ENCODE results near the gene KCNIP1.
"Not testable (repeated sequence)": the region's sequence is repeated elsewhere in the genome, so short reads cannot be mapped to it uniquely, and the experiment has no call there.

Gene KCNIP1

DNA sequence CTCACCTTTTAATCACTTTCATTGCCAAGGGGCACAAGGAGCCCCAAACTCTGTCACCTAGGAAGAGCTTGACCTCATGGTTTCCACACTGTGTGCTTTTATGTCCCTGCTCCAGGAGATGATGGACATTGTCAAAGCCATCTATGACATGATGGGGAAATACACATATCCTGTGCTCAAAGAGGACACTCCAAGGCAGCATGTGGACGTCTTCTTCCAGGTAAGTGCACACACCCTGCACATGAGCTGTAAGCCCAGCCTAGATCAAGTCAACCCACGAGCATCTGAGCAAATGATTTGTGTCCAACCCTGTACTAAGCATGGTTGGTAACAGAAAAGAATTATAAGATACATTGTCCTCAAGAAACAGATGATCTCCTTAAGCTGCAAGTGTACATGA lies 228.9 kb downstream of the KCNIP1 start:
- no peak for DNase-seq

DNA sequence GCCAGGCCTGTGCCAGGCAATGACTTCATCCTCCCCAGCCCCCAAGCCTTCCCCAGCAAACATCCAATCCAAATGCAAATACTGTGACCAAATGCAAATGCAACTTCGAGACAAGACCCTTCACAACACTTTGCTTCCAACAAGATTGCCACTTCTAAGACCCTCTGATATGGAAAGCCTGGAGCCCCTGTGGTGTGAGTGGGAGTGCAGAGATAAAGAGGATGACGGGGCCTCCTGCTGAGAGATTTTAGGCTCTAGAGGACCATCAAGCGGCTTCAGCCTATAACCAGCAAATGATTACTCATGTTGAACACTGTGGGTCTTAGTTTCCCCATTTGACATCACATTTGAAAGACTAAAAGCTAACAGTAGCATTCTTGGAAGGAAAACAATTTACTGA lies 233.1 kb downstream of the KCNIP1 start:
- no peak for DNase-seq

DNA sequence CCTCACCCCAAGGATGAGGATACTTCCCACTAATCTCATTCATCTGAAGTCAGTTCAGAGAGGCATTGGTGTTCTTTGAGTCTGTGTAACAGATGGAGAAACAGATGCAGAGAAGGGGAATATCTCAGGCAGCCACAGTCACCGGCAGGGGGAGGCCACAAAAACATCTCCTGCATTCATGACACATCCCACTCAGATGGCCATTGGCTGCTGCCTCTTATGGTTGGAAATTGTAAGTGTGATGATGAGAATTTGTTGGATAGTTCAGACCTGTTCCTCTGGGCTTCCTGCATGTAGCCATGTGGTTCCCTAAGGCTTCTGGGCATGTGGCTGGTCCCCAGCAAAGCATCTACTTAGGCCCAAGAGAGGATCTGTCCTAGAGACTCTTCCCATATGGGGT lies 233.8 kb downstream of the KCNIP1 start:
- no peak for DNase-seq

DNA sequence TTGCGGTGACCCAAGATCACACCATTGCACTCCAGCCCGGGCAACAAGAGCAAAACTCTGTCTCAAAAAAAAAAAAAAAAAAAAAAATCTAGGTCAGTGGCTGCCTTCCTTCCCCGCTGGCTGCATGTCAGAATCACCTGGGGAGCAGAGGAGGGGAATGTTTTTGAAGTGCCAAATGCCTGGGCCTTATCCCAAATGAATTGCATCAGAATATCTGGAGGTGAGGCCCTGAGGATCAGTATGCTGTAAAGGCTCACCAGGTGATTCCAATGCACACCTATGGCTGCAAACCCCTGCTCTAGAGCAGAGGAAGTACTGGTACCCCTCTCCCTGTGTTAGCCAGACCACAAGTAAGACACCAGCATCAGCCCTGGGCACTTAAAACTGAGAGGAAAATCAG lies 235.0 kb downstream of the KCNIP1 start:
- no peak for DNase-seq

DNA sequence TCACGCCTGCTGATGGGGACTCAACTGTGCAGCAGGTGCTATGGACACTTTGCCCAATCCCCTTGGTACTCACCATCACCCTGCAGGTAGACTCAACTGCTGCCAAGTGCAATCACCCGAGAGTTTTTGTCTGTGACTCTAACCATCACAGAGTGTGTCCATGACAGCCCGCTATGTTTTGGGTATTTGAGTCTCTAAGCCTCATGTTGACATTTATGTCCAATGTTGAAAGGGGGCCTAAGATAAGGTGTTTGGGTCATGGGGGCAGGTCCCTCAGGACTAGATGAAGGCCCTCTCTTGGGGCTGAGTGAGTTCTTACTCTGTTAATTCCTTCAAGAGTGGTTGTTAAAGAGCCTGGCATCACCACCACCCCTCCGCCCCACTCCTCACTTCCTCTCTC lies 235.6 kb downstream of the KCNIP1 start:
- no peak for DNase-seq

DNA sequence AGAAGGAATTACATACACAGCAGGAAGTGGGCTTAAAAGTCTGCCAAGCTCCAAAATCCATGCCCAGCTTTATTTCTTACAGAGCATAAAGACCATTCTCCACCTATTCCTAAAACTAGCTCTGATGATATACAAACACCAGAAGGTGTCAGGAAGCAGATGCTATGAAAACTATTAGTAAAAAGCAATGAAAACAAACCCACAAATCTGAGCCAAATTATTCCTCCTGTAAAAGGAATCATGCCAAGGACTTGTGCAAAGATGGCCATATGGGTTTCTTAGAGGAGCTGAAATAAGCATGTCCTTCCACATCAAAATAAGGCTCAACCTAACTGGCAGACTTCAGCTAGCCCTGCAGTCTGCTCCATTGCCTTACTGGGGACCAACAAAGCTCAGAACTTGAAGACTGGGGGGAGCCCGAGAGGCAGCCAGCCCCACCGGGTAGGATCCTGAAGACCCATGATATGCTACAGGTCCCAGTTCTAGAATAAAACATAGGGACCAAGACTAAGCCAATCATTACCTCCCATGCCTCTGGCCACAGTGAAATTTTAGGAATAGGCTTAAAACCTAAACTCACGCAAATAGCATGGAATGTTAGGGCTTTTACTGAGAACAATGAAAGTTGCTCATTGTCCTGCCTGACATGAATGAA lies 236.9 kb downstream of the KCNIP1 start:
- no peak for DNase-seq

DNA sequence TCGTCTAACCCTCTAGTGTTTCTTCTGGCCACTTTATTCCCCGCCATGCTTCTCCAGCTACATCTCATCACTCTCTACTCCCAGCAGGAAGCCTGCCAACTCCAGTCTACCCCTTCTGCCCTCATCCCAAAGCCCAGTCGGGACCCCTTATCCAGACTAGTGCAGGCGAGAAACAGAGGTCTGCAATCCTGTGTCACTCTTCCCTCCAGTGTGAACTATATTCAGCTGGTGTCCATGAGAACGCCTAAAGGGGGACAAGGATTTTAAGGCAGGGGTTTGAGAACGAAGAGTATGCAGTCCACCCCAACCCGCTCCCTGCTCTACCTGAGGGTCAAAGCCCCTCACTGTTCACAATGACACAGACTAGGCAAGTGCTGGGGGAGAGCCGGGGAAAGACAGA lies 238.0 kb downstream of the KCNIP1 start:
- DNase-seq, result no peak

DNA sequence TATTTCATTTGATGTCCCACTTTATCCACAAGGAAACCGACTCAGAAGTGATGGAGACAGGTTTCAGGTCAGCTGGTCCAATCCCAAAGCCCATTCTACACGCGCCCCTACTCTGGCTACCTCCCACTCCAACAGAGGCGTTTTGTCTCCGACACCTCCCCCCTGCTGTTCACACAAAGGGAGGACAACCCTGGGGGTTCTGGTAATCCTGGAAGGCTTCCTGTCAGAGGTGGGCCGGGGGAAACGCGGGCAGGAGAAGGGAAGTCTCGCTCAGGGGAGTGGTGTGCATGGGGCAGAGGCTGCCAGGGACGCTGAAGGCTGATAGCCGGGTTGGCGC lies 240.0 kb downstream of the KCNIP1 start:
- no peak for DNase-seq

DNA sequence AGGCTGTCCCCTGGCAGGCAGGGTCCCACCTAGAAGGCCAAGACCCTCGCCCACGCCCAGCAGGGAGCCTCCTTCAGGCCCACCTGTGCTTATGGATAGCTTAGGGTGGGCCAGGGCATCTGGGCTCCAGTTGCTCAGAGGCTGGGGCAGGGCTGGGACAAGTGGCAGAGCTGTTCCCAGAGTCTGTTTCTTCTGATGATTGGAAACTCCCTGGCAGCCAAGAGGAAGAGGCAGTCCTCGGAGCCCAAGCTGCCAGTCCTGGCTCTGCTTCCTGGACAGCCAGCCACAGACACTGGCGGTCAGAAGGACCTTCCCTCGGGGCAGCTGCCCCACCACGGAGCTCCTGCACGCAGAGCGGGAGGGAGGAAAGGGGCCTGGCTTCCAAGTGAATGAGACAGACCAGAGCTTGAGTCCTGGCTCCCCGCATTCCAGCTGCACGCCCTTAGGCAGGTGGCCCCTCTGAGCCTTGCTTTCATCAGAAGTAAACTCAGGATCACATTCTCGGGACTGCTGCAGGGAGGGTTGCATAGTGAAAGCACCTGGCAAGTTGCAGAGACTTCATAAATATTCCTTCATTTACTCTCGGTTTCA lies 241.8 kb downstream of the KCNIP1 start:
- no peak for DNase-seq

DNA sequence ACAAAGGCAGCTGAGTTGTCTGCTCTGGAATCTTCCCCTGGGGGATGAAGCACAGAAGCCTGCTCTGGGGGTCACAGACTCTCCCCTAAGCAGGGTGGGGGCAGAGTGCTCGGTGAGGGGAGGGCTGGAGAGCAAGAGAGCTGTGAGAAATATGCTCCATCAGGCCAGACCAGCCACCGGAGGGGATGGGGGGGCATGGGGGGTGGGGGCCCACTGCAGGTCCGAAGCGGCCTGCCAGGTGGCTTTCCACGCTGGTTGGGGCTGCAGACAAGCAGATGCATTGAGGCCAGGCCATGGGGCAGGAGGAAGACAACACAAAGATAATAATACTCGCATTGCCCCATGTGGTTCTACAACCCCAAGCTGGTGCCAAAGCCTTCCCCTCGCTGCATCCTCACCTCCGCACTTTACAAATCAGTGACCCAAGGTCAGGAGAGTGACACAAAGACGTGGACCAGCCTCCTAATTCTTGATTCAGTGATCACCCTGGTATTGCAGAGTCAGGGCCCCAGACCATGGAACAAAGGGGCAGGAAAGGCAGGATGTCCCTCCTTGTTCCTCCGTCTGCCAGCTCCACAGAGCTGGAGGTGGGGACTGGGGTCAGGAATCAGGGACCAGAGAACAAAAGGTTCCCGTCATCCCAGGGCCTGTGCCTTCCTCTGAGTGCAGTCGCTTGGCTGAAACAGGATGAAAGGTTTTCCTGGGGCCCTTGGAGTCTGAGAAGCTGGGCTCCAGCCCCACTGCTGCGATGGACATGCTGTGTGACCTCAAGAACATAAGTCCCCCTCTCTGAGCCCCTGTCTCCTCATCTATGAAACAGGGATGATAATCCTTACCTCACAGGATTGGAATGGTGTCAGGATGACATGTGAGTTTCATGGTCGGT lies 242.5 kb downstream of the KCNIP1 start:
- DNase-seq, result no peak

DNA sequence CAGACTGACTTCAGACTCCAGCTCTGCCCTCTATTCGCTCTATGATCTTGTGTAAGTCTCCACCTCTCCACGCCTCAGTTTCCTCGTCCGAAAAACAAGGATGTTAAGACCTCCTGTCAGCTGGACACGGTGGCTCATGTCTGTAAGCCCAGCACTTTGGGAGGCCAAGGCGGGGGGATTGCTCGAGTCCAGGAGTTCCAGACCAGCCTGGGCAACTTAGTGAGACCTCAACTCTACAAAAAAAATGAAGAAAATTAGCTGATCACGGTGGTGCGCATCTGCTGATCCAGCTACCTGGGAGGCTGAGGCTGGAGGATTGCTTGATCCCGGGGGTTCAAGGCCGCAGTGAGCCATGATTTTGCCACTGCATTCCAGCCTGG lies 243.1 kb downstream of the KCNIP1 start:
- DNase-seq, result no peak

DNA sequence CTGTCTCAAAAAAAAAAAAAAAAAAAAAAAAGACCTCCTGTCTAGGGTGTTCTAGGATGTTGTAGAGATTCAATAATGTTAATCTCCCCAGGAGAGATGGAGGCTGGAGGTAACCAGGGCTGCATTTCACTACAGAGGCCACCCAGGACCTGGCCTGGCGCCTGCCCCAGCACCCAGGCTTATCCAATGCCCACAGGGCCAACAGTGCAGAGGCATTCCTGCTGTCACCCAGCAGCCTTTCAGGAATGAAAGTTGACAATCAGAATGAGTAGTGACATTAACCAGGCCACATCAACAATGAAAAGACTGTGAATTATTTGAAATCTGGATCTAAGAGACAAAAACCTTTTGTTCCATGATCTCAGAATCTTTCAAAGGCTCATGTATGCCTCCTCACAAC lies 243.5 kb downstream of the KCNIP1 start:
- DNase-seq, result no peak

DNA sequence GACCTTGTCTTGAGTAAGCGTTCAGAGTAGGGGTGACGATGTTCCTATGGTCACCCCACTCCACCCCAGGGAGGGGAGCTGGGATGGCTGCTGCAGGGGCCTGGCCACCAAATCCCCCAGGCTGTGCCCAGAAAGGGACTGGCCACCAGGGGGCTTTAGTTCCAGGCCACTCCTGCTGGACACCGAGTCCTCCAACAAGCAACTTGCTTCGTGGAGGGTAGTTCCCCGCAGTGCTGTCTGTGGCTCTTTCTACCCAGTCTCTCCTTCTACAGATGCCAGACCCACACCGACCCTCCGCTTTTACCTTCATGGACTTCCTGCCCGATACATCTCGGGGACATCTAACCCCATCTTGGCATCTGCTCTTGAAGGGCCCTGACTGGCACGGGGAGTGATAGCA lies 244.0 kb downstream of the KCNIP1 start:
- no peak for DNase-seq

DNA sequence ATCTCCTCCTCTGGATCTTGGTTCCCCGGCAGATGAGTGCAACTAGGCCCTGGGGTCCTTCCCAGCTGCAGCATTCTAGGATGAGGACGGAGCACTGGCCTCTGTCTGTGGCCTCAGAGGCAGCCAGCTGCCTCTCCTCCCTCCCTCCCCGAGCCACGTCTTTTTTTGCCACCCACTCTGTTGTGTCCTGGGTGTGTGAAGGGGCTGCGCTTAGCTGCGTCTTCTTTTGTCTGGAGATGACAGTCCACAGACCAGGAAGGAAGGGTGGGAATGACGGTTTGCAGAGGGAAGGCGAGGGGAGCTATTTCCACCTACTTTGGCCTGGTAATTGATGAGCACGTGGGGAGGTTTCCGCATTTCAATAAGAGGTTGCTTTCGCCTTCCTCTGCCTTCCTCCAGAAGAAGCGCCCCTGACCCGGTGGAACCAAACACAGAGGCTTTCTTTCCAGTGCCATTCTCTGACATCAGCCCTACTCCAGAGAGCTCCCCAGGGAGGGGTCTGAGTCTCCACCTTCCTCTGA lies 245.2 kb downstream of the KCNIP1 start:
- no peak for DNase-seq

DNA sequence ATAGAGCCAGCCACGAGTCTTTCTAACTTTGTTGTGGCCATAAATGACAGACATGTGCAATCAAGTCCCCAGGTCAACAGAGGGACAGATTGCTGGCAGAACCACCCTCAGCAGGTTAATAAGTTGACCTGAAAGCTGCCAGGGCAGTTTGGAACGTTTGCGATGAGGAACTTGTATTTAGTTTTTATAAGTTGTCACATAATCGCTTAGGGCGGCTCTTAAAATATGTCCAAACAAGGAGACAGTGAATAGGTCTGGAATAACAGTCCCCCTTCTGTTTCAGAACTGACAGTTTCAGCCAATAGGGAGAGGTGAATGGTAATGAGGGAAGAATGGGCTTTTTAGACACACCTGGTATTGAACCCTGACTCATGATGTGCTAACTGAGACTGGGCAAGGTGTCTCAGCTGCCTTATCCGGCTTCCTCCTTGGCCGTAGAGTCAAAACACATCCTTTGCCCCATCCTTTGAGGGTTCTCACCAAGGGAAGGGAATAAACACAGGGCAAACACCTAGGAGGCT lies 246.2 kb downstream of the KCNIP1 start:
- no peak for DNase-seq

DNA sequence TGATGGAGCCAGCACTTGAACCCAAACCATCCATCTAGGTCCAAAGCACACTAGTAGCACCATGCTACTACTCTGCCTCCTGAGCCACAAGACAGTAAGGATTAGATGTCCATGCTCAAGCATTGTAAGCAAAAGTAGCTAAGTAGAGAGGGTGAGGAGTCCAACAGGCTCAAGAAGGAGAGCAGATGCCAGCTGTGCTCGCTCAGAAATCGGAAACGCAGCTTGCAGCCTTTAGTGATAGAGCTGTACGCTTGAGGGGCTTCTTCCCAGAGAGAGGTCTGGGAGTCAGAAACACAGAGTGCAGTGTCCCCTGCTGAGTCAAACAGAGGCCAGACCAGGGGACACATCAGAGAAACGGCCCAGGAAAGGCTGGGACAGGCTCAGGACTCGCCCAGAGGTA lies 247.0 kb downstream of the KCNIP1 start:
- no peak for DNase-seq

DNA sequence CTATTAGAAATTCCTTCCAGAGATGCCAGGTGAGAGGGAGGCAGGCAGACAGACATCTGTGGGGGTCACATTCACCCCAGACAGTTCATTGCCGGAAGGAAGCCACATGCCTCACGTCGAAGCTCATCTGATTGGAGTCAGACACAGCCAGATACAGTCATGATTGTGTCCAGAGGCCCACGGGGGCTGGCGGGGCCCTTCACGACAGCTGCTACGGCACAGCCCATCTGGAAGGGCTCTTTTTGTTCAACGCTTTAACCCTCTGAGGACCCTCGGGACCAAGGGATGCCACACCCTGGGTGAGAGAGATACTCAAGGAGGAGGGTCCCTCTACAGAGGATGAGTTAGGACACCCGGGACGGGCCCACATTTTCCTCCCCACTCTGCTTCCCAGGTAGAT lies 247.8 kb downstream of the KCNIP1 start:
- no peak for DNase-seq

DNA sequence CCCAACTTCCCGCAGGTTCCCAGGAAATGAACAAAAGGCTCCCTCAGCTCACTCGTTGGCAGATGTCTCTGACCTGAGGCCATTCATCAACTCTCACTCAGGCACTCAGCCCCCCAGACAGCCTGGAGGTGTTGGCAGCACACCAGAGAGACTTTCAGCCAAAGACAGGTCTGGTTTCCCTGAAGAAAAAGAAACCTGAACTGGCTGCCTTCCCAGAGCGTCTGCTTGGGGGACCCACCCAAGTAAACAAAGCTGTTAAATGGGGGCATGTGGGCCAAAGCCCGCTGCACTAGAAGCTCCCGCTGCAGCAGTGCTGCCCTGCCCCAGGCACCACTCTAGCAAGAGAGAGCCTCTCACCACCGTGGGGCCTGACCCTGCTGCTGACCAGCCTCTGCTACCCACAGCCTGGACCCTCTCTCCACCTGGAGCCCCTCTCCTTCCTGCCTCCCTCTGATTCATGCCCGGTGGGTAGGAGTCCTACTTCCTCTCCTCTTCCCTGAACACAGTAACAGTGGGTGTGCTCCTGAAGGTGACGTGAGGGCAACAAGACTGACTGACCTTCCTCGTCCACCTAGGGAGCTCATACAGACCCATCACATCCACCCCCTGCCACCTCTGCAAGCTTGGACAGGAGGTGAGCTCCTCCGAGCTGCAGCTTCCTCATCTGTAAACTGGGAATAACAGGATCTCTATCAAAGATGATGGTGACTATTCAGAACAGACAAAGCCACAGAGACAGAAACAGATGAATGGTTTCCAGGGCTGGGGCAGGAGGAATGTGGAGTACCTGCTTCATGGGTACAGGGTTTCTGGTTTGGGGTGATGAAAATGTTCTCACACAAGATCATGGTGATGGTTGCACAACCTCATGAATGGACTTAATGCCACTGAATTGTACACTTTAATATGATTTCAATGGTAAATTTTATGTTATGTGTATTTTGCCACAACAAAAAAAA lies 248.7 kb downstream of the KCNIP1 start:
- DNase-seq, result no peak

DNA sequence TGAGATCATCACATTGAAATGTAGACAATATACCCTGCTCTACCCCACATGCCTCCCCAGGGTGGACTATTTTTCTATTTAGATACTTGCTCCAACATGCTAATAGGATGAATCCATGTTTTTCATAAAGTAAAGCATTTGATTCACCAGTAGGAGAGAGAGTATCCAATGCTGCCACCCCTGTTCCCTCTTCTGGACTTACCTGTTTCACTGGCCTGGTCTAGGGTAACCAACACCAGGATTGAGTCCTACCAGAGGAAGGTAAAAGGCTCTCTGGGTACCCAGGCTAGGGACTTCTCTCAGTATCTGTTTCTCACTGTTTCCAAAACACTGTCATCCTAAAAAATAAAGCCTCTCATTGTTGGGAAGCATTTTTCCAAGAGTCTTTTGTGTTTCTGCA lies 249.5 kb downstream of the KCNIP1 start:
- no peak for DNase-seq

DNA sequence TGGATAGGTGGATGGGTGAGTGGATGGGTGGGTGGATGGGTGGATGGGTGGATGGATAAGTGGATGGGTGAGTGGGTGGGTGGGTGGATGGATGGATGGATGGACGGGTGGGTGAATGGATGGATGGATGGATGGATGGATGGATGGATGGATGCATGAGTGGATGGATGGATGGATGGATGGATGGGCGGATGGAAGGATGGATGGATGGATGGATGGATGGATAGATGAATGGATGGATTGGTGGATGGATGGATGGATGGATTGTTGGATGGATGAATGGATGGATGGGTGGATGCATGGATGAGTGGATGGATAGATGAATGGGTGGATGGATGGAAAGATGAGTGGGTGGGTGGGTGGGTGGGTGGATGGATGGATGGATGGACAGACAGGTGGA lies 250.7 kb downstream of the KCNIP1 start:
- not testable (repeated sequence) for DNase-seq

DNA sequence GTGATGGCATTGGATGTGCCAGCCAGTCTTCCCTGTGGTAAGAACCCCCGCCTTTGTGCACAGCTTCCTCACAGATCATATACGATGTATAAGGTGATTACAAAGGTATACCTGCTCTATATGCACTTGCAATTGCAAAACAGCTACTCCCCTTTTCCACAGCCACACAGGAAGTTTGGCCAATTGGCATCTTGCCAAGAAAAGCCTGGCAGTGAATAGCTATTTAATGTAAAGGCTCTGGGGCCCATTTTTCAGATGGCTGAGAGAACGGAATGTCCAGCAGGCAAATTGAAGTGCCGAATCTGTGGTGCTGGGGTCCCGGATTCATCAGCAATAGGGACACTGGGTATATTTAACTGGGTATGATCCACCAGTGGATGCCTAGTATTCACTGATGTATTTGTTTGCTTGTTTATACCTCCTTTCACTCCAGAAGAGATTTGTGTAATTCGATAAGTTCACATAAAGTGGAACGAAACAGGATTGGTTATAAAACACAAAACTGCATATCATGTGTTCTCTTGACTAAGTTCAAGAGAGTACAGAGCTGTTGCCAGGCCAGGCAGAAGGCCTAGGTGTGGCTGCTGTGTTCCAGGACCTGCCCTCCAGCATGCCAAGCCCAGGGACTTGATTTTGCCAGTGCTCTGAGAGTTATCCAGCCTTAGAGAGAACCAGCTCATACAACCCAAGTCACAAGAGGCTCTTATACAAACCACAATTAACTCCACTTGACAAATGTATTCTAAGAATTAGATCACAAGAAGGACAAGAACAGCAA lies 252.0 kb downstream of the KCNIP1 start:
- no peak for DNase-seq

DNA sequence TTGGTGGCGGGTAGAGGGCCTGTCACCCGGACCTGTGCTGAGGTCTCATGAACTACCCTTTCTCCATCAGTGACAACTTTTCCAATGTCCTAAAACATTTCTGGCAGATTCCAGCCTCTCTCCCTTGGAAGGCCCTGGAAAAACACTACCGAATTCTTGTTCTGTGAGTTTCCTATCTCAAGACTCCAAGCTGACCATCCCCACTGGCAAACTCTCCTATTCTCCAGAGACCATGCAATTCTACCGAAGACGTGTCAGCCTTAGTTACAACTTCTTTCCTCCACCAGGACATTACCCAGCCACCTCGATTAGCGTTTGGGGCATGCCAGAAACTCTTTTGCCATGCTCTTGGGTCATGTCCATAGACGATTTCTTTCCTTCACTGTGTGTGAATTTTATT lies 252.9 kb downstream of the KCNIP1 start:
- DNase-seq, result no peak

Data from activated CD4-positive, alpha-beta T cell treated with anti-CD3 and anti-CD28 coated beads, Interleukin-2, amount 50 U/mL, for 16 hours (primary cell).